WTC11 (cell line): ENCODE measurements around the gene STK32C. TPM values are rescaled to one million over a fixed set of nuclear protein-coding genes. Genes with fewer than 3 reads are reported as not detected.
"Not testable (repeated sequence)": the region's sequence is repeated elsewhere in the genome, so short reads cannot be mapped to it uniquely, and the experiment has no call there.

Experiments
- ATAC-seq: fragments of 200-7000 bp; cut with Tn5 transposase; 2 replicates; pipeline ENCODE4 v1.10.0; 2021; ENCODE audit warnings: mild to moderate bottlenecking, moderate library complexity
- CTCF ChIA-PET: fragments of 300-600 bp; sonication (Branson Sonifier 250); formaldehyde crosslinking; loops from one replicate; lab custom pipeline; 2021; ENCODE audit warnings: antibody characterized with exemption; lab: Charles Lee
- POLR2A ChIA-PET: fragments of 350-600 bp; sonication (Branson Sonifier 250); formaldehyde crosslinking; loops from one replicate; lab custom pipeline; 2021; ENCODE audit warnings: antibody characterized with exemption; lab: Charles Lee
- DNase-seq: peaks from one replicate; pipeline ENCODE4 v3.0.0; 2021; ENCODE audit warnings: low spot score
- H3K27ac Mint-ChIP-seq: 2 replicates; pipeline ENCODE4 v1.8.0; 2021; ENCODE audit warnings: mixed read lengths
- H3K27me3 Mint-ChIP-seq: 2 replicates; pipeline ENCODE4 v1.8.0; 2021; ENCODE audit warnings: low read depth, mild to moderate bottlenecking, moderate library complexity, mixed read lengths
- H3K36me3 Mint-ChIP-seq: 2 replicates; pipeline ENCODE4 v1.8.0; 2021; ENCODE audit warnings: mixed read lengths
- H3K4me1 Mint-ChIP-seq: 2 replicates; pipeline ENCODE4 v1.8.0; 2022; ENCODE audit warnings: mixed read lengths
- H3K4me3 Mint-ChIP-seq: 2 replicates; pipeline ENCODE4 v1.8.0; 2021; ENCODE audit warnings: mild to moderate bottlenecking, moderate library complexity, mixed read lengths
- H3K9me3 Mint-ChIP-seq: 2 replicates; pipeline ENCODE4 v1.8.0; 2021; ENCODE audit warnings: mixed read lengths
- CBFB ChIP-seq: sonication (generic); formaldehyde crosslinking; IDR thresholded peaks from 2 replicates; pipeline ENCODE4 v1.8.1; 2022; ENCODE audit warnings: mild to moderate bottlenecking, low read depth, missing genetic modification reagents
- E2F1 ChIP-seq: sonication (generic); formaldehyde crosslinking; IDR thresholded peaks from 2 replicates; pipeline ENCODE4 v1.8.0; 2022; ENCODE audit warnings: mild to moderate bottlenecking, missing genetic modification reagents
- EMX1 ChIP-seq: fragments of 250-450 bp; sonication (Bioruptor Pico); IDR thresholded peaks from 2 replicates; pipeline ENCODE4 v1.8.0; 2021; ENCODE audit warnings: mild to moderate bottlenecking
- ERG ChIP-seq: fragments of 250-450 bp; sonication (Bioruptor Pico); IDR thresholded peaks from 2 replicates; pipeline ENCODE4 v1.8.0; 2021; ENCODE audit warnings: mild to moderate bottlenecking
- ETV6 ChIP-seq: sonication (generic); formaldehyde crosslinking; IDR thresholded peaks from 2 replicates; pipeline ENCODE4 v1.8.1; 2022; ENCODE audit warnings: mild to moderate bottlenecking, missing genetic modification reagents
- FOXJ3 ChIP-seq: sonication (generic); formaldehyde crosslinking; IDR thresholded peaks from 2 replicates; pipeline ENCODE4 v1.9.0; 2021; ENCODE audit warnings: missing genetic modification reagents, mild to moderate bottlenecking, borderline replicate concordance
- FOXP1 ChIP-seq: sonication (generic); formaldehyde crosslinking; IDR thresholded peaks from 2 replicates; pipeline ENCODE4 v1.8.0; 2022; ENCODE audit warnings: missing genetic modification reagents, mild to moderate bottlenecking, moderate library complexity, borderline replicate concordance
- IRF1 ChIP-seq: sonication (generic); formaldehyde crosslinking; IDR thresholded peaks from 2 replicates; pipeline ENCODE4 v1.8.0; 2023; ENCODE audit warnings: missing genetic modification reagents
- IRF2 ChIP-seq: sonication (generic); formaldehyde crosslinking; IDR thresholded peaks from 2 replicates; pipeline ENCODE4 v1.8.0; 2022; ENCODE audit warnings: low read depth, missing genetic modification reagents, borderline replicate concordance
- MYBL2 ChIP-seq: sonication (generic); formaldehyde crosslinking; IDR thresholded peaks from 2 replicates; pipeline ENCODE4 v1.8.1; 2023; ENCODE audit warnings: mild to moderate bottlenecking, moderate library complexity, missing genetic modification reagents
- PRDM15 ChIP-seq: sonication (generic); formaldehyde crosslinking; IDR thresholded peaks from 2 replicates; pipeline ENCODE4 v1.8.0; 2022; ENCODE audit warnings: missing genetic modification reagents
- SMAD4 ChIP-seq: sonication (generic); formaldehyde crosslinking; IDR thresholded peaks from 2 replicates; pipeline ENCODE4 v1.8.0; 2022; ENCODE audit warnings: mild to moderate bottlenecking, missing genetic modification reagents
- SP1 ChIP-seq: sonication (generic); formaldehyde crosslinking; conservative IDR thresholded peaks from 2 replicates; pipeline ENCODE4 v1.8.1; 2022; ENCODE audit warnings: missing genetic modification reagents
- STAT6 ChIP-seq: sonication (generic); formaldehyde crosslinking; conservative IDR thresholded peaks from 2 replicates; pipeline ENCODE4 v1.8.1; 2023; ENCODE audit warnings: mild to moderate bottlenecking, low read depth, missing genetic modification reagents, moderate library complexity
- TCF7 ChIP-seq: sonication (generic); formaldehyde crosslinking; IDR thresholded peaks from 2 replicates; pipeline ENCODE4 v1.8.0; 2022; ENCODE audit warnings: mild to moderate bottlenecking, low read depth, missing genetic modification reagents, moderate library complexity
- USF1 ChIP-seq: sonication (generic); formaldehyde crosslinking; IDR thresholded peaks from 2 replicates; pipeline ENCODE4 v1.8.0; 2022; ENCODE audit warnings: mild to moderate bottlenecking, missing genetic modification reagents
- ZNF232 ChIP-seq: sonication (generic); formaldehyde crosslinking; IDR thresholded peaks from 2 replicates; pipeline ENCODE4 v1.8.0; 2022; ENCODE audit warnings: mild to moderate bottlenecking, missing genetic modification reagents
- ZNF263 ChIP-seq: sonication (generic); formaldehyde crosslinking; IDR thresholded peaks from 2 replicates; pipeline ENCODE4 v1.8.1; 2022; ENCODE audit warnings: low read depth, mild to moderate bottlenecking, moderate library complexity, missing genetic modification reagents
- ZNF396 ChIP-seq: fragments of 250-450 bp; sonication (Bioruptor Pico); IDR thresholded peaks from 2 replicates; pipeline ENCODE4 v1.8.0; 2021; ENCODE audit warnings: mild to moderate bottlenecking, moderate library complexity, borderline replicate concordance
- total RNA-seq: library from RNA; stranded (reverse); gene quantifications from 3 replicates; pipeline ENCODE4 v1.2.3, GENCODE V29; 2021

The STK32C gene
- total RNA-seq, 1 experiment from 2014 or later: 20.7 TPM

- TF ChIP-seq MYBL2 (no peak), FOXP1 (CRISPR knock-in tag) (no peak), SMAD4 (CRISPR knock-in tag) (no peak), CBFB (no peak), STAT6 (CRISPR knock-in tag) (no peak), E2F1 (CRISPR knock-in tag) (no peak), ERG (no peak), SP1 (CRISPR knock-in tag) (no peak), ZNF263 (no peak)
Observed at GRCh38 chr10:132296666-132297443, 10.9 kb downstream of the STK32C start (continued).

- H3K27me3 Mint-ChIP-seq, POLR2A ChIA-PET, H3K9me3 Mint-ChIP-seq, H3K36me3 Mint-ChIP-seq, H3K27ac Mint-ChIP-seq, H3K4me1 Mint-ChIP-seq, H3K4me3 Mint-ChIP-seq, DNase-seq, ATAC-seq: not testable (repeated sequence)
- CTCF ChIA-PET: interaction anchor here (1.5 kb wide), 1 partner anchor 34 kb away, joined by 3 read pairs; no protein-coding TSS in a partner anchor
Observed at GRCh38 chr10:132295481-132295880, 12.3 kb downstream of the STK32C start.

- ChIA-PET CTCF (interaction anchor here (0.8 to 1.5 kb wide), 5 partner anchors 13 to 111 kb away, joined by 3 to 10 read pairs (median 3); partner anchors contain the start of gene STK32C), POLR2A (interaction anchor here (0.9 kb wide), 1 partner anchor 588 kb away, joined by 3 read pairs; no protein-coding TSS in a partner anchor)
- Mint-ChIP-seq H3K4me1 (peaks cover 10% of the 10 kb centered on the region), H3K27ac (no peak overlapping the region), H3K36me3 (no peaks in the 10 kb centered on the region), H3K4me3 (no peak overlapping the region), H3K27me3 (no peaks in the 10 kb centered on the region), H3K9me3 (no peaks in the 10 kb centered on the region)
- ATAC-seq: peak; percentile 38; the same call in 1 of the 2 replicates
- DNase-seq: peak; percentile 67
- no peak for TF ChIP-seq ZNF396 (CRISPR knock-in tag)
- TF ChIP-seq EMX1 (CRISPR knock-in tag): no peak
- TF ChIP-seq ETV6 (CRISPR knock-in tag): 0 out of 2 replicates have a peak, but pooled peaks have one; percentile 49
- TF ChIP-seq PRDM15: no peak
- TF ChIP-seq IRF2 (CRISPR knock-in tag): no peak
- TF ChIP-seq ERG: no peak
- 0 out of 2 replicates have a peak, but pooled peaks have one; percentile 47 for TF ChIP-seq FOXJ3
- 0 out of 2 replicates have a peak, but pooled peaks have one; percentile 50 for TF ChIP-seq ZNF232 (CRISPR knock-in tag)
- TF ChIP-seq USF1 (CRISPR knock-in tag): peak; percentile 50; the same call in 1 of the 2 replicates
- peak; percentile 87 for TF ChIP-seq TCF7 (CRISPR knock-in tag)
- TF ChIP-seq IRF1 (CRISPR knock-in tag): 0 out of 2 replicates have a peak, but pooled peaks have one; percentile 55
Observed at GRCh38 chr10:132294561-132295318, 13.0 kb downstream of the STK32C start.
